Kidney (tissue), 14 donors: ENCODE data around the gene FMO1. TPM values are rescaled to one million over a fixed set of nuclear protein-coding genes. Genes with fewer than 3 reads are reported as not detected.

Source experiments
- DNase-seq, 5 donors: peaks; one replicate each; pipeline ENCODE4 v3.0.0-alpha.2; 2013 to 2020
- FAIRE-seq: peaks from 2 replicates; lab custom pipeline; 2012; peaks lifted over from hg19 to GRCh38; lab: Jason Lieb, UNC
- H3K27ac ChIP-seq, 2 donors: one replicate each; pipeline ENCODE4 v1.7.0; 2013; ENCODE audit warnings: low read depth in 2 of 2, low read length in 2 of 2, inconsistent platforms in 1 of 2
- H3K27me3 ChIP-seq: one replicate; pipeline ENCODE4 v1.7.1; 2013; ENCODE audit warnings: low read length, inconsistent platforms; ENCODE audit not compliant: control insufficient read depth, insufficient read depth
- H3K36me3 ChIP-seq, 3 donors: one replicate each; pipeline versions ENCODE4 v1.7.0 to v1.7.1; 2013; ENCODE audit warnings: low read length in 3 of 3, control low read depth in 1 of 3, inconsistent platforms in 1 of 3; ENCODE audit not compliant: insufficient read depth in 3 of 3, control insufficient read depth in 2 of 3
- H3K4me1 ChIP-seq, 3 donors: one replicate each; pipeline versions ENCODE4 v1.7.0 to v1.7.1; 2013; ENCODE audit warnings: low read length in 3 of 3, inconsistent platforms in 1 of 3, low read depth in 1 of 3; ENCODE audit not compliant: control insufficient read depth in 2 of 3, insufficient read depth in 2 of 3
- H3K4me3 ChIP-seq, 3 donors: one replicate each; pipeline versions ENCODE4 v1.7.0 to v1.8.1; 2013; ENCODE audit warnings: low read length in 3 of 3, control low read depth in 1 of 3, inconsistent platforms in 1 of 3
- H3K9ac ChIP-seq, 3 donors: one replicate each; pipeline versions ENCODE4 v1.7.0 to v1.7.1; 2013; ENCODE audit warnings: low read length in 3 of 3, control low read depth in 1 of 3, inconsistent platforms in 1 of 3
- H3K9me3 ChIP-seq, 3 donors: one replicate each; pipeline versions ENCODE4 v1.7.0 to v1.7.1; 2013; ENCODE audit warnings: low read length in 3 of 3, control low read depth in 1 of 3, inconsistent platforms in 1 of 3; ENCODE audit not compliant: control insufficient read depth in 2 of 3, insufficient read depth in 1 of 3
- CTCF ChIP-seq: IDR thresholded peaks from 3 replicates; pipeline ENCODE4 v1.5.1; 2012; ENCODE audit warnings: mild to moderate bottlenecking, moderate library complexity, borderline replicate concordance; ENCODE audit not compliant: insufficient read depth; ENCODE audit errors: extremely low read depth
- intact Hi-C: fragments of 100-400 bp; cut with DNase I; formaldehyde crosslinking; loops from one replicate; pipeline ENCODE4 v1.11.1; 2022
- polyA plus RNA-seq: library from polyadenylated mRNA; stranded (reverse); fragments of 350-450 nt; fragmentation: Illumina TruSeq; extraction: RNeasy Lipid Tissue Mini Kit (QIAGEN cat#74804); gene quantifications from one replicate; pipeline ENCODE4 v1.2.3, GENCODE V29; 2014; ENCODE audit warnings: low read depth, low replicate concordance; ENCODE audit not compliant: insufficient read depth
- total RNA-seq: library from RNA; stranded (reverse); fragmentation: NEBNext Ultra II Directional; extraction: Animal tissue kit (Norgen Biotek cat#: 25700); gene quantifications from one replicate; pipeline ENCODE4 v1.2.1, GENCODE V29; 2021
- donor health status: control.
- donor health status: control.
- donor health status: control.
- donor health status: control.
- donor health status: control.
- donor health status: DM: yes; HTN: yes; CAD: no.
- donor health status: Normal renal cell carcinoma (clear cell type).

FMO1 gene
- total and polyA plus RNA-seq, 2 donors from 2014 or later, result 16.5 to 116 TPM

DNA sequence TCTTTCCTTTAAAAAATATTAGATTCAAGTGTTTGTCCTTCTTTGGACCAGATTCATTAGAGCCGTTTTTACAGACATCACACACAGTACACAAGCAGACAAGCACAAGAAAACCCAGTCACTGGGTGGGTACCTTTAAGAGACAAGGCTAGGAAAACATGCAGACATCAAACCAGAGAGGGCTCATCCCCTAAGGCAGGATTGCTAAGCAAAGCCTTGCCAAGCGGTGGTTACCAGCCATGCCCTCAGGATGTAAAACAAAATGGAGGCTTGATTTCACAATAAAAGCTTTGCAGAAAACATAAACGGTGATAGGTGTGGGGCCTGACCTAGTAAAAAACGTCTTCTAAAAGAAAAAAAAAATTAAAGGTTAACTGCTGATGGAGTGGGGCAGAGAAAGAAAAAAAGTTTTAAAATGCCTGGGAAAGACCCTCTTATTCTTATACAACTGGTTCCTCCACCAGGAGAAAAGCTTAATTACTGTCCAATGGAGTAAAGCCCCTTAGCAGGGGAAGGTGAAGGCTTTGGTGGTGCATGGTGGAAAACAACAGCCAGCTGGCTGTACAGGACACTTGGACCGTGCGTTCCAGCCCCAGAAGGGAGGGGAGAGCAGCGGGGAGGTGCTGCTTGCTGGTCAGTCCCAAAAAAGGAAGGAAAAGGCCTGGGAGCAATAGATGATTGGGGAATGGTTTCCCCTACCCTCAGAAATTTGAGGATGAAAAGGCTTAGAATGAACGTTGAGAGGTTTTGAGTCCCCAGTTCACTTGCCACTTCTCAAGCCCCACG lies 30.4 kb upstream of the FMO1 start:
- TF ChIP-seq CTCF, result no peak
- Histone ChIP-seq H3K36me3 (no peaks in the 10 kb centered on the region), H3K9me3 (no peaks in the 10 kb centered on the region), H3K9ac (no peak overlapping the region), H3K27me3 (no peaks in the 10 kb centered on the region), H3K27ac (no peak overlapping the region), H3K4me1 (peaks cover 0 to 2% (median 0%) of the 10 kb centered on the region in 3 donors), H3K4me3 (no peak overlapping the region)
- intact Hi-C loops, result no loop called here
- FAIRE-seq, result no peak
- DNase-seq, result no peak

- no peak for FAIRE-seq
- Histone ChIP-seq H3K36me3 (no peaks in the 10 kb centered on the region), H3K9ac (no peak overlapping the region), H3K9me3 (no peaks in the 10 kb centered on the region), H3K27me3 (no peaks in the 10 kb centered on the region), H3K4me3 (no peak overlapping the region), H3K4me1 (peaks cover 0 to 2% (median 0%) of the 10 kb centered on the region in 3 donors), H3K27ac (no peak overlapping the region)
- DNase-seq, result no peak
- TF ChIP-seq CTCF, result no peak
- intact Hi-C loops, result no loop called here
Observed at GRCh38 chr1:171218661-171219060, 29.6 kb upstream of the FMO1 start.

- no peaks in the 10 kb centered on the region for H3K36me3 ChIP-seq
- H3K9me3 ChIP-seq, result no peaks in the 10 kb centered on the region
- intact Hi-C loops, result no loop called here
- no peak for TF ChIP-seq CTCF
- peaks cover 0 to 2% (median 0%) of the 10 kb centered on the region in 3 donors for H3K4me1 ChIP-seq
- no peak overlapping the region for H3K27ac ChIP-seq
- no peak for FAIRE-seq
- H3K4me3 ChIP-seq, result no peak overlapping the region
- H3K9ac ChIP-seq, result no peak overlapping the region
- H3K27me3 ChIP-seq, result no peaks in the 10 kb centered on the region
- DNase-seq, result no peak
Observed at GRCh38 chr1:171219346-171220080, 28.8 kb upstream of the FMO1 start.
